Measurements from ENCODE around the gene OR1F1.
A peak's percentile ranks its signal among the peaks of the same experiment; 100 is the strongest.

The OR1F1 gene

DNA sequence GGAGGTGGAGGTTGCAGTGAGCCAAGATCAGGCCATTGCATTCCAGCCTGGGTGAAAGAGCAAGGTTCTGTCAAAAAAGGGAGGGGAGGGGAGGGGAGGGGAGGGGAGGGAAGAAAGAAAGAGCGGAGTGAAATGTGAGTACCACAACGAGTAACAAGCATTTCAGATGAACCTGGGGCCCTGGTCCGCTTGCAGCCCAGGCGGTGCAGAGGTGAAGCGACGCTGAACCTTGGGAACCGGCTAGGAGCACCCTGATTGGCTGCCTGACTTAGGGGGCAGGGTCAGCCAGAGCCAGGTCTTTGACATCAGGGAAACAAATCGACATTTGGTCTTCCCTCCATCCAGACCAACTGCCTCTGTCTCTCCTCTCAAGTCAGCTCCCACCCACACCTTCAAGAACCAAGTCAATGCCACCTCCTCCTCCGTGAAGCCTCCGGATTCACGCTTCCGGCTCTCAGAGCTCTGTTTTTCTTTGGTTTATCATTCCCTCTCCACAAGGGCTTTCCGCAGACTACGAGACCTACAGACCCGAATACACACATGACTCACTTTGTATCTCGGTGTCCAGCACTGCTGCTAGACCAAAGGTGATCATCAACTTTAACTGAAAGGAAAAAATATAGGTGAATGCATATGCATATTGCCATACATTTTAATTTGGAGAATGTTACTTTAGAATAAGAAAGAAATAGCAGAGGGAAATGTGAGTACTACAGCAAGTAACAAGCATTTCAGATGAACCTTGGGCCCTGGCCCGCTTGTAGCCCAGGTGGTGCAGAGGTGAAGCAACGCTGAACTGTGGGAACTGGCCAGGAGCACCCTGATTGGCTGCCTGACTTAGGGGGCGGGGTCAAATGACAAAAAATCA, 19.3 kb downstream of the OR1F1 start:
- DNase-seq: no peak

DNA sequence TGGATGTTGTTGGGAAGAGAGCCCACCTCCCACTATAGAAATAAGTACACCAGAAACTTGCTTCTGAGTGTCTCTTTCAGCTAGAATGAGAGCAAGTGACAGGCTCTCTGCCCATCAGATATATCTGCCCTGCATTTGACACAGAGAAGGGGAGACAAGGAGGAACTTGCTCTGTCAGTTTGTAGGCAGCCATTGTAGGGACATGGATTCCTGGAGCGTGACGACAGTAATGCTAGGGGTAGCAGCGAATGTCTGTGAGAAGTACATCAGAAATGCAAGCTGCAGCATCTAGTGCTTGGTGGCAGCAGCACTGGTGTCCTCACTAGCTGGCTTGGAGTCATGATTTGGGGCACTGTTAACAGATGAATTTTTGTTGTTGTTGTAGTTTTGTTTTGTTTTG, 24.0 kb downstream of the OR1F1 start:
- no peak for DNase-seq

DNA sequence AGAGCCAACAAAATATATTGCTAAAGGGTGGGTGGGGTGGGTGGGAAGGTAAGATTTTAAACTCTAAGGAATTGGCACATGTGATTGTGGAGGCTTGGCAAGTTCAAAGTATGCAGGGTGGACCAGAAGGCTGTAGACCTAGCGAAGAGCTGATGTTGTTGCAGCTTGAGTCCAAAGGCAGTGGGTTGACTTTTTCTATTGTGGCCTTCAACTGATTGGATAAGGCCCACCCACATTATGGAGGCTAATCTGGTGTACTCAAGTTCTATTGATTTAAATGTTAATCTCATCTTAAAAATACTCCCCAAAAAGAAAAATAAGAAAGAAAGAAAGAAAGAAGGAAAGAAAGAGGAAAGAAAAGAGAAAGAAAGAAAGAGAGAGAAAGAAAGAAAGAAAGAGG, 24.6 kb downstream of the OR1F1 start:
- DNase-seq: no peak

DNA sequence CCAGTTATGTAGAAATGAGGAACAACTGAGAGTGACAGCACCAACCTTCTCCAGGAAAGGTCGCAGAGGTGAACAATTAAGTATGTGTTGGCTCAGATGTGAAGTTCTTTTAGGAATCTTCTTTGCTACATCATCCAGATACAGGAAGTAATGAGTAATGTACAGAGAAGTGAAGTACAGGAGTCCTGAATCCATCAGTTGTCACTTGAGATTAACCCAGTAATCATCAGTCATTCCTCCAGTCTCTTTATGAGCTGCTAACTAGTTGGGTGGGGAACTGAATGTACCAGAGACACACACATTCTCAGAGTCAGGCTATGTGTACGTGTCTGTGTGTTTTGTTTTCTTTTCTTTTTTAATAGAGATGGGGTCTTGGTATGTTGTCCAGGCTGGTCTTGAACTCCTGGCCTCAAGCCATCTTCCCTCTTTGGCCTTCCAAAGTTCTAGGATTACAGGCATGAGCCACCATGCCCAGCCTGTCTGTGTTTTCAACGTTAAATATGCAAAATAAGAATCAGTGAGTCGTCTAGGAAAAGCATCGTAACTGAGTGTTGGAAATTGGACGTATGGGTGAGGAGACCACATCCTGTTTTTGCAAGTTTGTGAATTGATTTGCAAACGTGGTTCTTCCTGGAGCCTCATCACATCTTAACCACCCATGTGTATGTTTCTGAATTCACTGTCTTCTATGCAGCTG, 27.0 kb downstream of the OR1F1 start:
- DNase-seq: no peak

DNA sequence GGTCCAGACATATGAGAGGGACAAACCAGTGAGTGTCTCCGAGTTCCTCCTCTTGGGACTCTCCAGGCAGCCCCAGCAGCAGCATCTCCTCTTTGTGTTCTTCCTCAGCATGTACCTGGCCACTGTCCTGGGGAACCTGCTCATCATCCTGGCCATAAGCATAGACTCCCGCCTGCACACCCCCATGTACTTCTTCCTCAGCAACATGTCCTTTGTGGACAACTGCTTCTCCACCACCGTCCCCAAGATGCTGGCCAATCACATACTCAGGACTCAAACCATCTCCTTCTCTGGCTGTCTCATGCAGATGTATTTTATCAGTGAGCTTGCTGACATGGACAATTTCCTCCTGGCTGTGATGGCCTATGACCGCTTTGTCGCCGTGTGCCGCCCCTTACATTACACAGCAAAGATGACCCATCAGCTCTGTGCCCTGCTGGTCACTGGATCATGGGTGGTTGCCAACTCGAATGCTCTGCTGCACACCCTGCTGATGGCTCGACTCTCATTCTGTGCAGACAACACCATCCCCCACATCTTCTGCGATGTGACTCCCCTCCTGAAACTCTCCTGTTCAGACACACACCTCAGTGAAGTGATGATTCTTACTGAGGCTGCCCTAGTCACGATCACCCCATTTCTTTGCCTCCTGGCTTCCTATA, 27.7 kb downstream of the OR1F1 start:
- no peak for DNase-seq

DNA sequence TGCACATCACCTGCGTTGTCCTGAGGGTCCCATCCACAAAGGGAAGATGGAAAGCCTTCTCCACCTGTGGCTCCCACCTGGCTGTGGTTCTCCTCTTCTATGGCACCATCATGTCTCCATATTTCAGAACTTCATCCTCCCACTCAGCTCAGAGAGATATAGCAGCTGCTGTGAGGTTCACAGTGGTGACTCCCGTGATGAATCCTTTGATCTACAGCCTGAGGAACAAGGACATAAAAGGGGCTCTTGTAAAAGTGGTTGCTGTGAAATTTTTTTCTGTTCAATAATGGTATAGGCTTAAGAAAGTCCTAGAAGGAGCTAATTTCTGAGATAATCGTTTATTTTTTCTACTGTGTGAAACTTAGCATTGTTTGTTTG, 28.2 kb downstream of the OR1F1 start:
- no peak for DNase-seq

DNA sequence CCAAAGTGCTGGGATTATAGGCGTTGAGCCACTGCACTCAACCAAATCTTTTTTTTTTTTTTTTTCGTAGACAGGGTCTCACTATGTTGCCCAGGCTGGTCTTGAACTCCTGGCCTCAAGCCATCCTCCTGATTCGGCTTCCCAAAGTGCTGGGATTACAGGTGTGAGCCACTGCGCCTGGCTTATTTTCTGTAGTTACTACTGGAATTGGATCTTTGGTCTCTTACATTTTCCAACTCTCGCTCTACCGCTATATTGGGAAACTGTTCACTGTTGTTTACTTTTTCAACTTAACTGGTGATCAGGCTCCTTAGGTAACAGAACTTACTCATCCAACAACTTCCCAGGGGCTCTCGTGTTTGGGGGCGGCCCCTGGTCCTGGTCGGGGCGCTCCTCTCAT, 32.8 kb downstream of the OR1F1 start:
- DNase-seq: no peak

DNA sequence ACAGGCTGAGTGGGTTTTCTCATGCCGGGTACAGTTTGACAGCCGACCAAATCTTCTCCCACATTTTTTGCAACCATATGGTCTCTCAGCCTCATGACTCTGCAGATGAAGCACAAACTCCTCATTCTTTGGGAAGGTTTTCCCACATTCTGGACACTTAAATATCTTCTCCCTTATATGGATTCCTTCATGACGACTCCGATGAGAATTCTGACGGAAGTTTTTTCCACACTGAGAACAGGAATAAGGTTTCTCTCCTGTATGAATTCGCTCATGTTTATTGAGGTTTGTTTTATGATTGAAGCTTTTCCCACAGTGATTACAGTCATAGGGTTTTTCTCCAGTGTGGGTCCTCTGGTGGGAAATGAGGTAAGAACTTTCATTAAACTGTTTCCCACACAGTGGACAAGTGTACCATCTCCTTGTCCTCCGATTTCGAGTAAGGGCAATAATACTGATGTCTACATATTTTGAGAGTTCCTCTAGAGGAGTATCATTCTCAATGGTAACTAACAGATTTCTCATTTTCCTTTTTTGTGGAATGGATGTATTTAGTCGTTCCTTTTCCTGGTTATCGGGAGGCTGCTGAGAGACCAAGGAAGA, 36.0 kb downstream of the OR1F1 start:
- DNase-seq: no peak

DNA sequence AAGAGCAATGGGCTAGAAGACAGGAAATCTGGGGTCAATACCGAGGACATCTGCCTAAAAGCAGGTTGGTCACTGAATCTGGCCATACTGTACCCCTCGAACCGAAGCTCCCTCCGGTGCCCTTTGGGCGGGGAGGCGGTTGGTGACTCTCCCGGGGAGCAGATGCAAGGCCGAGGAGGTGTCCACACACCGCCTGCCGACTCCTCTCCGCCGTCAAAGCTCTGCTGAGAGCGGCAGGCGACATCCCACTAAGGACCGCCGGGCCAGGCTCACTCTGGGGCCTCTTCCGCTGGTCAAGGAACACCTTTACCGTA, 46.5 kb downstream of the OR1F1 start:
- no peak for DNase-seq

DNA sequence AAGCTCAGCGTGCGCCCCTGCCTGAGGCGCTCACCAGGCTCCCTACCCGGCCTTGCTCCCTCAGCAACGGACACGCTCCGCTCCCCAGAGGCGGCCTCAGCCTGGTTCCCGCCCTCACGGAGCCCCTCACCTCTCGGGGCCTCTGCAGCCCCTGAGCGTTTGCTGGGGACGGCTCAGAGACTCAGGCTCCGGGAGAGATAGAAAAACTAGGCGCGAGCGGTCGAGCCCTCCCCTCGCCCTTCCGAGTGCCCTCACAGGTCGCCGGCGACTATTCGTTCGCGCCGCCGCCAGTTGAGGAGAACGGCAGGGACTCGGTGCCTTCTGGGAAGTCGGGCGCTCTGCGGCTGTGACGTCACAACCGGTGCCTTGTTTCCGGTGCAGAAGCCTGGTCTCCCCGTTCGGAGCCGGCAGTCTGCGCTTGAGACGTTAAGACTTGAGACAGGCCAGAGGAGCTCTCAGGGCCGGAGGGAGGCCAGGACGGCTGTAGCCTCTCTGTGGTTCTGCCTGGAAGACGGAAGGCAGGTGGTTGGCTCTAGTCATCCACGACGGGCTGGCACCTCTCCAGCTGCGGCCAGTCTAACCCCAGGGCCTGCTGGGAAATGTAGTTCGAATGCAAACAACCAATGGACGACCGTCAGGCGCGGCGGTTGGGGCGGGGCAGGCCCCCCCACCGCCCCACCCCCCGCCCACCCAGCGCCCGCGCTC, 47.0 kb downstream of the OR1F1 start, which contains the start of gene ZNF200:
Gene ZNF200 (minus strand): TSS at position 302 of the 705 bp plus-strand sequence. CDS start 1,403 bp downstream, outside the sequence.
- peak; percentile 90 for DNase-seq

DNA sequence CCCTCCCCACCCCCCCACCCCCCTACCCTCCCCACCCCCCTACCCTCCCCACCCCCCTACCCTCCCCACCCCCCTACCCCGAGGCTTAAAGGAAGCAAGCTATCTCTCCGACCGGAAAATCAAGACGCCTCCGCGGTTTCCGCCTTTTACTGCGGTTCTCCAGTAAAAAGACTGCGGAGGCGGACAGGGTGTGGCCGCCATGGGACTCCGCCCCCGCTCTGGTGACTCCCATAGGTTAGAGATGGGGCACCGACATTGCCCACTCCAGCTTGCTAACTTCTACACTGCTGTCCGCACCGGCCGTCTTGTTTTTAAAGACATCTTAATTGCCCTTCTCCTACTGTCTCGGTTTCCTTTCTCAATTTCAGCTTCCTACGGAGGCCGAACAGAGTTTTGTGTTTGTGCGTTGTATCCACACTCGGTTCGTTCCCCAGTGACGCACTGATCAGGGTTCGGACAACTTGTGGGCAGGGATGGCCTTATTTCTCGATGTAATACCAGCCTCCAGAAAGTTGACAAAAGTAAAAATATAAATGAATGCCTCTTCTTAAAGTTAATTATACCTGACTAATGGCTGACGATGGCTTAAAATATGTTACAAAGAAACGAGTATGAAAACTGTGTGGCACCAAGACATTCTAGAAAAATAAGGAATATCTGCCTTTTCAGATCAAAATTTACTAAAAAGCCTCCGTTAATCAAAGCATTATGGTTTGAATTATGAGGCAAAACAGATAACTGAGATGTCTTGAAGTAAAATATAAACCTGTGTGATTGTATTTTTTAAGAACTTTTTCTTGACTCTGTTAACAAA, 48.1 kb downstream of the OR1F1 start:
- DNase-seq: no peak

DNA sequence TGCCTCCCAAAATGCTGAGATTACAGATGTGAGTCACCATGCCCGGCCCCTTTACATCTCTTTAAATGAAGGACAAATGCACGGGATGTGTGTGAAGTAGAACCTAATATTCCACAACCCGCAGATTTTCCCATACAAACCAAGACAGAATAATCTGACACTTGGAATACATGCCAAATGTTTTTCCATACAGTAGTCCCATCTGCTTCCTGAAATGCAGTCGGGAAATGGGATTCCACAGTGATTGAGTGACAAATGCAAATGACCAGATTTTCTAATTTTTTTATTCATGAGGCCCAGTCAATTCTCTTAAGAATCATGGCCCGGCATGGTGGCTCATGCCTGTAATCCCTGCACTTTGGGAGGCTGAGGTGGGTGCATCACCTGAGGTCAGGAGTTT, 53.8 kb downstream of the OR1F1 start:
- DNase-seq: no peak

DNA sequence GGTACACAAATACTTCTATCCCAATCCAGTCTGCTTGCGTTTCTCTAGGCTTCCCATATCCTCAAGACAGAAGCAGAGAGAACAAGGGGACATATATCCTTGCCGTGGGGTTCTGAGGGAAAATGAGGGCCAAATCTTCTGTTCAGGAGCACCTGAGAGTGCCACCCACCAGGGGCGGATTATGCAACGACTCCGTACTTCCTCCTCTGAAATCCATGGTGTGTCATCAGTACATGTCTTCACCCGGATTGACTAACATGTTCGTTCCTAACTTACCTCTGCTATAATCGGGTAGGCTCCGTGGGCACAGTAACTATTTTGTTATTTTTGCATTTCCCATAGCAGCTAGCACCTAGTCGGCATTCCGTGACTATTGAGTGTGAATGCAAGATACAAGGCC, 54.7 kb downstream of the OR1F1 start:
- no peak for DNase-seq

DNA sequence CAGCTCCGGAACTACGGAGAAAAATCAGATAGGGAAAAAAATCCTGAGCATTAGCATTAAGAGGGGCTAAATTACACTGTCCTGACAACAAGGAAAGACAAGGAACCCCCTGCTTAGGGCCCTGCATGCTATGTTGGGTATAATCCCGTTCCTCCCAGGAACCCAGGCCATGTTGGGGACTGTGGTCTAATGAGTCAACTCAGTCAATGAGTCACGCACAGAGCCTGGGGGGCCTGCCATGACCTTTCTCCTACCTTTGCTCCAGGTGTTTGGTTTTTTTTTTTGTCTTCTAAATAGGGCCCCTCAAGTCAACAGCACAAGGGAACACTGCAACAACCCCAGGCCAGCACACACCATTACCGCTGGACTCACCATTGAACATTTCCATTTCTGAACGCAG, 55.9 kb downstream of the OR1F1 start:
- no peak for DNase-seq

DNA sequence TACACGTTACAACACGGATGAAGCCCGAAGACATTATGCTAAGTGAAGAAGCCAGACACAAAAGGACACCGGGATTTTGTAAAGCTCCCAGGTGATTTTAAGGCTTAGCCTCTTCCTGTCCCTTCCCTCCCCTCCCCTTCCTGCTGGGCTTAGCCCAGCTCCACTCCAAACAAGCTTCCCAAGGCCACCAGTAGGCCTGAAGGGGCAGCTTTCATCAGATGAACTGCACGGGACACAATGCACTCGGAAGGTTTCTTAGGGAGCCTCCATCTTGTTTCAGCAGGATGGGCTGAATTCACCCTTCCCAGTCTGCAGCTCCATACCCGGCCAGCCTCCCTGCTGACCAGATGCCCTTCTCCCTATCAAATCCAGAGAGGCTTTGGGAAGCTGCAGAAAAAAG, 58.0 kb downstream of the OR1F1 start:
- no peak for DNase-seq

DNA sequence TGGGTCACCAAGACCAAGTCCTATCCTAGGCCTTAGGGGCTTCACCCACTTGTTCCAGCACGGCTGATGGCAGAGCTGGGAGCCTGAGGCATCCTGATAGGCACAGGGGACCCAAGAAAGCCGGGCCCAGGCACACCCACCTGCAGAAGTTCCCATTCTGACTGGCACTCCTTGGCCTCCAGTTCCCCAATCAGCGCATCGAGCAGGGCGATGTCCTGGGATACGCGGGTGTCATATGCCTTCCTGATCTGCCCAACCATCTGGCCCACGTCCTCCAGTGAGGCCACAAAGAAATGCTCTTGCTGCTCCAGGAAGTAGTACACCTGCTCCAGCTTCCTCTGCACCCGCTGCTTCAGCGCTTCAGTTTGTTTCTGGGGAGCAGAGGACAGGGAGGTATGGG, 58.9 kb downstream of the OR1F1 start:
- DNase-seq: no peak

DNA sequence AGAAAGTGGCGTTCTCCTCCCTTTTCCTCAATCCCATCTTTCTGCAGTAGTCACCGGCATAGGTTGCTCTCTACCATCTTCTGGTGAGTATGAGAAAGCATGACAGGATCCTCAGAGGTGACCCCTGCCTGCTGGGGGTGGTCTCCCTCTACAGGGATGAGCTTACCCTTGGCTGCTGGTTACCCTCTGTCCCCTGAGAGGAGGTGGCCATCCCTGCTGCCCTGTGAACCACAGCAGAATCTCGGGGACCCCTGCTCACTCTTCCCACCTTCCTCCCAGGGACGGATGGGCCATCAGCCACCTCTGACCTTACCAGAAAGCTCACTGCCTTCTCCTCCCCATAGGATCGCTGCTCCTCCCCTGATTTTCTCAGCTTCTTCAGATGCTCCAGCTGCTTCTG, 60.6 kb downstream of the OR1F1 start:
- DNase-seq: no peak

DNA sequence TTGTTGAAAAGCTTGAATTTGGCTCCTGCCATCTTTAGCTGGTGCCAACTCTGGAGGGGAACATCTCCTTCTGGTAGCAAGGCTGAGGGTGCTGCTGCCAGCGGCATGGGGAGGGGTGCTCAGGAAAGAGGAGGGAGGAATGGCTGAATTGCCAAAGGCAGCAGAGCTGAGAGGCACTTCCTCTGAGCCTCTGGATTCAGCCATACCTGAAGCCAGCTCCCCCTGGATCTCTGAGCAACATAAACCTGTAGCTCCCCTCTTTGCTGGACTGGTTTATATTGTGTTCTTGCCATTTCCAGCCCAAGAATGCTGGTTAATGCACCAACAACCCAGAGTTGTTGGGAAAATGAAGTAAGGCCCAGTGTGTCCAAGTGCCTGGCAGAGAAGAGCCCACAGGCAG, 61.0 kb downstream of the OR1F1 start:
- DNase-seq: no peak

DNA sequence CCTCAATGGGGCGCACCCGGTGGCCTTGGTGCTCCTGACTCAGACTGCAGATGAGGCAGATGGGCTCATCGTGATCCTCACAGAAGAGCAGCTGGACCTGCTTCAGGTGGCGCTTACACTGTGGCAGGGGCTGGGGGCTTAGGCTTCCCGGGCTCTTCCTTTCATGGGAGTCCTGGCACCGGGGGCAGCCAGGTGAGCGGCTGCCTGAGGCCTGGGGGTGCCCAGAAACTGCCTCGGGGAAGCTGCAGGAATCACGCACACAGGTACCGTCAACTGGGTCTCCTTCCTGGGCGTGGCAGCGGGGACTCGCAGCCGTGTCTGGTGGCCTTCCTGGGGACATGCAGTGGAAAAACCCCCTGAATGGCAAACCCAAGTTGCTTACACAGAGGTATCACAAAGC, 61.4 kb downstream of the OR1F1 start:
- no peak for DNase-seq

DNA sequence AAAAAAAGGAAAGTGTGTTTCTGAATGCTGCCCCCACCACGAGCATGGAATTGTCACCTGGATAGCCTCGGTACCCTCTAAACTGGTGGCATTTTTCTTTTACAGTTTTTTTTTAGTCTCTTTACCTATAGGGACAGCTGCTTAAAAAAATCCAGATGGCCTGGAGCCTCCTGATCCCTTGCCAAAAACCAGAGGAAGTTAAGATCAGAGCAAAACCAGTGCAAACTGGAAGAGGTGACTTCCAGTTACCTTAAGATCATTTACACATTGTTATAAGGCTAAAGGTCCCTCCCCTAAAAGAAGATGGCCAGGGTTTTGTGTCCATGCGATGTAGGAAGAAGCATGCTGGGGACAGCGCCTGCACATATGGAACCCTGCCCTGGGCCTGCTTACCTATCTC, 65.0 kb downstream of the OR1F1 start:
- no peak for DNase-seq

DNA sequence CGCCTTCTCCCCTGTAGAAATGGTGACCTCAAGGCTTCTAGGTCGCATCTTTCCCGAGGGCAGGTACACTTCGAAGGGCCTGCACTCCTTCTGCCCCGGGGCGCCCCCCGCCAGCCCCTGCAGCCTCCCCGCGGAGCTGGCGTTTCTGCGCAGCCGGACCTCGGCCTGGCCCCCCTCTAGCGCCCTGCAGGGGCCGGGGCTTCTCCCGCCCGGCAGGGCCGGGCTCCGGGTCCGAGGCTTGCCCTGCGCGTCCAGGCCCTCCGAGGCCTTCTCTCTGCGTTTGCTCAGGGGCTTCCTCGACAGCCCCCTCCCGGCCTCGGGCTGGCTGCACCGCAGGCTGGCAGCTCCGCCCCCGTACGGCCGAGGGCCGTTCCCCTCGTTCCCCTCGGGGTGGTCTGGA, 66.3 kb downstream of the OR1F1 start:
- no peak for DNase-seq

All from NCI-H774 (cell line).